ENCODE measurements around the gene SRGAP2C.
"Not testable (repeated sequence)": the region's sequence is repeated elsewhere in the genome, so short reads cannot be mapped to it uniquely, and the experiment has no call there.

The SRGAP2C gene

DNA sequence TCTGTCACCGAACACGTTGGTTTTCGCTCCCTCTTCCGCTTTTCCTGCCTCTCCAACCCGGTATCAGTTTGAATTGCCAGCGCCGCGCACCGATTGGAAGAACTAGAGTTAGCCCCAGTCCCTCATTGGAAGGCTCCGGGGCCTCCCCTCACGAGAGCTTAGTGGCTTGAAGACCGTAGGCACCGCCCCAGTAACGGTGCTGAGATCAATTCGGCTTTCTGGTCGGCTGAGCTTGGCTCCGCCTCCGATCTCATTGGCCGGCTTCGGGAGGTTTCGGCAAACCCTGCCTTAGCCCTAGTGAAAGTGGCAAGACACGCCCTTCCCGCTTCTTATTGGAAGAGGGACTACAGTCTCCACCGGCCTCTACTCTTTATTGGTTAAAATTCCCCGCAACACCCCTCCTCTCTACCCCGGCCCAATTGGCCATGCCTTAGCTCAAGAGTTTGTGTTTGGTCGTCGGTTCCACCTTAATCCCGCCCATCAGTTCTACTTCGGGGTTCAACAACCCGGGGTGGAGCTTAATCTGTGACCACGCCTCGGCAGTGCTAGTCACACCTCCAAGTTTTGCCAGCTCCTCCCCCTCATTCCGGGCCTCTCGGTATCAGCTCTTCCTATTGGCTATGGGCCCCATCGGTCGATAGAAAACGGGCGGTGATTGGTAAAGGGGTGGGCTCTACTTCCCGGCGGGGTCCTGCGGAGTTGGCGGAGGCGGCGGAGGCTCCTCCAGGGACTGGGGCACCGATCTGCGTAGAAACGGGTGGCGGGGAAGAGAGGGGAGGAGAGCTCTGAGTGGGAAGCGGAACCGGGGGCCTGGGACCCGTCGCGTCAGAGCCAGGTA is at the start of gene SRGAP2C, which contains the start of gene FAM72B:
TSS of gene SRGAP2C (plus strand) at position 686 of the 838 bp plus-strand sequence. CDS start 2,472 bp downstream, outside the sequence.
TSS of gene FAM72B (minus strand) at position 51 of the 838 bp plus-strand sequence. CDS start 851 bp downstream, outside the sequence.
- DNase-seq, result peak; percentile 88

DNA sequence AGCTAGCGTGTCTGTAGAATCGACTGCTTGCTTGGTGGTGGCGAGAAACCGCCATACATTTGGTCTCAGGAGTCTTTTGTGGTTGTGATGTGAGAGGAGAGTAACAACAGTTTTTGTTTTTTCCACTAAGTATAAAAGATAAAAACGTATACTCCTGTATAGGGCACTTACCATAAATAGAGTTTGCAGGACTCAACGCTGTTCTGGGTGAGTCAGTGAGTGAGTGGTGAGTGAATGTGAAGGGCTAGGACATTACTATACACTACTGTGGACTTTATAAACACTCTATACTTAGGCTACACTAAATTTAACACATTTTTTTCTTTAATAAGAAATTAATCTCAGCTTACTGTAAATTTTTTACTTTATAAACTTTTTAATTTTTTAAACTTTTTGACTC is 44.4 kb upstream of the SRGAP2C start:
- not testable (repeated sequence) for DNase-seq

GRCh38 chr1:121148489-121149190 is 36.1 kb upstream of the SRGAP2C start:
- not testable (repeated sequence) for DNase-seq

GRCh38 chr1:121151294-121151693 is 33.5 kb upstream of the SRGAP2C start:
- DNase-seq, result not testable (repeated sequence)

GRCh38 chr1:121152788-121153187 is 32.0 kb upstream of the SRGAP2C start:
- DNase-seq, result not testable (repeated sequence)

- DNase-seq, result not testable (repeated sequence)
Observed at GRCh38 chr1:121154811-121155210, 30.0 kb upstream of the SRGAP2C start.

GRCh38 chr1:121155671-121156358 is 29.0 kb upstream of the SRGAP2C start:
- DNase-seq, result not testable (repeated sequence)

DNA sequence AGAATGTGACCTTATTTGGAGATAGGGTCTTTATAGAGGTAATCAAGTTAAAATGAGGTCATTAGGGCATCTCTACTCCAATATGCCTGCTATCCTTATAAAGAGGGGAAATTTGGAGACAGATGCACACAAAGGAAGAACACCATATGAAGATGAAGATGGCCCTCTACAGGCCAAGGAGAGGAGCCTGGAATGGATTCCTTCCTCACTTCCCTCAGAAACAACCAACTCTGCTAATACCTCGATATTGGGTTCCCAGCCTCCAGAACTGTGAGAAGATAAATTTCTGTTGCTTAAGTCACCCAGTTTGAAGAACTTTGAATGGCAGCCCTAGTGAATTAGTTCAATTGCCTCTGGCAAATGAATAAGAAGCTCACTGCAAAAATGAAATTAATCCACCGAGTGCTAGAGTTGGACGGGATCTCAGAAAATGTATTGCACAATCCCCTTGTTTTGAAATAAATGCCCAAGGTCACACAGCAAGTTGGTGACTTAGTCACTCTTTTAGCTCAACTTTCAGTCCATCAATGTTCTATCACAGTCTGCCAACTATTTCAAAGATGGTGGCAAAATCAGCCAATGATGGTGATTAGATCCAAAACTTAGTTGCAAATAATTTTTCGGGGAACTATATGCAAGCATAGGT is 27.7 kb upstream of the SRGAP2C start:
- DNase-seq, result not testable (repeated sequence)

- DNase-seq, result not testable (repeated sequence)
Observed at GRCh38 chr1:121157609-121158008, 27.2 kb upstream of the SRGAP2C start.

- DNase-seq, result not testable (repeated sequence)
Observed at GRCh38 chr1:121160118-121160517, 24.7 kb upstream of the SRGAP2C start.

DNA sequence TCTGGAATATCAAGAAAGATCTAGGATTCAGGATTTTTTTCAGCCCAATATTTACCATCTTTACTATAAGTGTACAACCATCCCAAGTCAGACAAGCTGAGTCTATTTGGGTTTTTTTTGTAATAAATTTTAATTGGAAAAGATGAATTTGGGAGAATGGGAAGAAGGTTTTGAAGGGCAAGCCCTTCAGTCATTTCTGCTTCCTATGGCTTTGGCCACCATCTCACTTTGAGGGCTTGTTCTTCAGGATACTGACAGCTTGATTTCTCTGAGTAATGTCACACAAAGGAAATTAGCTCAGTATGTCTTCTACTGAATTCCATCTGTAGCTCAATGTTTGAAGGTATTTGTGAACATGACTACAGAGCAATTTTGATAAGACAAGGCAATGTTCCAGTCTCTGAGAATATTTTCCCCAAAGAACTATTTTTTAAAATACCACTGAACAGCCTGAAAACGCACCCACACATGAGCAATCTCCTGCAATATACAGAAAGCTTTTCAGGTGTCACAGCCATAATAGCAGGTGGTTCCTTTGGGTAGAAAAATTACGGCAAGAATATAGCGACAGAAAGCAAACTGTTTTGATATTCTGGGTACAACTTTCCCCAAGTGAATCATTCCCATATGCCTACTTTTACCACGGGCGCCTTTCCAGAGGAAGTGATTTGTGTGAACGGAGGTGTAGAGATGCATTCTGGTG is 23.4 kb upstream of the SRGAP2C start:
- not testable (repeated sequence) for DNase-seq

DNA sequence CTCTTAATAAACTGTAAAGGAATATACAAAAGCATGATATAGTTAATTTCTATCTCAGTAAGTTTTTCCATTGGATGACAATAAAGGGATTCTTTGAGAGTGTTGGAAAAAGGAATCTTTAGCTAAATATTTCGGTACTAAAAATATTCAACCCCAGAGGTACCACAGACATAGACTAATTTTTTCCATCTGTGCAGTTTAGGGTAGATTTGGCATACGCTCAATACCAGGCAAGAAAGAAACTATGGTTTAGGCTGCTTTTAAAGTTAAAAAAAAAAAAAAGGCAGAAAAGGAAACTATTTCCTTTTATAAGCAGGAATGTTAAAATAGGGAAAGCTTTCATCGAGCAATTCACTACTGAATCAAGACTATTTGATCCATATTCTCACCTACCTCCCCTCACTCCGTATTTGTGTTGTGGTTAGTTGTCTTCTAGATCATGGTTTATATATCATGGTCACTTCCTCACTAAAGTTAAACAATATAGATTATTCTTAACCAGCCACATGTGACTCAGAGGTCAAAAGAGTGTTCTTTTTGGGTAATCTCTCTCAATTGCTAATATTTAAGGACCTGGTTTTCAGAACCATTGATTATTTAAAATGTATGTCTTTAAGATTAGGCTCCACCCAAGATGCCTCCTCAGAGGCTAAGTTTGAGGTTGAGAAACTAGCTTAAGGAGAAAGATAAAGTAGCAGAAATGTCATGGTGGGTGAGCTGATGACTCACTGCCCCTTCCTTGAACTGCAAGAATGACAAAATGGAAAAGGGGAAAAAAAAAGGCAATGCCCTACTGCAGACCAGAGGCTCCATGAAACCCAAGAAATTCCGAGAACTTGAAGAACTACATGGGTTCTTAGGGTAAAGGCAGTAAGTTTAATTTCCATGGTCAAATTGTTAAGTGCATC is 20.7 kb upstream of the SRGAP2C start:
- not testable (repeated sequence) for DNase-seq

DNA sequence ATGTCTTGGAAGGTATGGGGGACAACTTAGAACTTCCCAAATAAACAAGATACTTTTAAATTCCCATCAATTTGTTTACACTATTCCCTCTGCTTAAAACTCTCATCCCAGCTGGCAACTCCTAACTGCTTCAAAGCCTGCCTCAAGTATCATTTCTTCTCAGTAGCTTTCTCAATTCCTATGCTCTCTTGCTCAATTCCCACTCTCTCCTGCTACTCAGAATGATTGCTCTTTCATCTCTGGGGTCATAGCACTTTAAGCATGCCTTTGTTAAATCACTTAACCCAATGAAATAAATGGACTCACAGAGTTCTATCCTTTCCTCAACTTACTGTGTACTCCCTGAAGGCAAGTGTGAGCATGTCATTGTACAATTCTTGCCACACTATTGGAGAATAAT is 19.5 kb upstream of the SRGAP2C start:
- peak in 1 of 2 experiments; percentile 35 for DNase-seq

GRCh38 chr1:121167225-121167738 is 17.5 kb upstream of the SRGAP2C start:
- not testable (repeated sequence) for DNase-seq

DNA sequence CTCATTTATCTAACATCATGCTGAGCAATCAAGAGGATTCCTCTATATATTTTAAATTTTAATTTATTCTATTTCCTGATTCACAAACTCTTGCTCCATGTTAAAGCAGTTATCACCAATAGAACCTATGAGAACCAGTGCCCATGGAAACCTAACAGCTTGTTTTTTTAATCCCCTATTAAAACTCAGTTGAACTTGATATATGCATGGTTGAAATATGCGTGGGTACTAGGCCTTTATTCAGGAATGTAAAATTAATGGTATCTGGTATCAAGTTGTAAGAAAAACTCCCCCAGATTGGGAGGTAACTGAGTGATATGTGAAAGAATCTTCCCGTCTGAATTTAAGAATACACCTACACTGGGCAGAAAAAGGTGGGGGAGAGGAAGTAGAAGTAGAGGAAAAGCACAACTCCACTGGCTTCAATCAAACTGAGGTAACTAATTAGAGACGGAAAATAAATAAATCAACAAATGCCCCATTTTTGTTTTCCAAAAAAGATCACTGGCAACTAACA is 16.6 kb upstream of the SRGAP2C start:
- not testable (repeated sequence) for DNase-seq

DNA sequence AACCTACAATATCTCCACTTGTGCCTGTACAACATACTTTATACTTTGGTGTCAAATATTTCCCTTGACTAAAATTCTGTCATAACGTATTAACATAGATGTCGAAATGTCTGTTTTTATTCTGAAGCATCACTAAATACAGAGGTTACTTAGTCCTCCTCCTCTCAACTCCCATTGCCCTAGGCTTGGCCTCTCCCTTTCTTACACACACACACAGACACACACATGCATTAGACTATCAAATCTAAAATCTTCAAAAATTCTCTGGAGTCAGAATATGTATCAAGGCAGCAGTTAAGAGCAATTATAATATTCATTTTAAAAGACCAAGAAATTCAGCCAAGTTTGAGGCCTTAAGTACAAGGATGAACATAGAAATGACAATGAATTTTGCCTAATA is 8.1 kb upstream of the SRGAP2C start:
- not testable (repeated sequence) for DNase-seq

DNA sequence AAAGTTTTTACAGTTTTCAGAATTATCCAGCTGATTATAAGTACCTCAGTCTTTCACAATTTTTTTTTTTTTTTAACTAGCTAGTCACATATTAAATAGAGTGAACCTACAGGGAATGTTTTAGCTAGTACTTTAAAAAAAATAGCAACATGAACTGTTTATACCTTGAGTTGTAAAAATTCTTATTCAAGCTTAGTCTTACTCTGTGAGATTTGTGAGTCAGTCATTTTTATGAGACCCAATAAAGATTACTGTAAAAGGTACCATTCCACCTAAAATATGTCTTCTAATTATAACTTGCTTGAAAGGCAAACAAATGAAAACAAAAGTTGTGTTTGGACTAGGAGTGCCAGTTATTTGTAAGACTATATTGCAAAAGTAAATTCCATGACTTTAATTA is 6.6 kb upstream of the SRGAP2C start:
- not testable (repeated sequence) for DNase-seq

DNA sequence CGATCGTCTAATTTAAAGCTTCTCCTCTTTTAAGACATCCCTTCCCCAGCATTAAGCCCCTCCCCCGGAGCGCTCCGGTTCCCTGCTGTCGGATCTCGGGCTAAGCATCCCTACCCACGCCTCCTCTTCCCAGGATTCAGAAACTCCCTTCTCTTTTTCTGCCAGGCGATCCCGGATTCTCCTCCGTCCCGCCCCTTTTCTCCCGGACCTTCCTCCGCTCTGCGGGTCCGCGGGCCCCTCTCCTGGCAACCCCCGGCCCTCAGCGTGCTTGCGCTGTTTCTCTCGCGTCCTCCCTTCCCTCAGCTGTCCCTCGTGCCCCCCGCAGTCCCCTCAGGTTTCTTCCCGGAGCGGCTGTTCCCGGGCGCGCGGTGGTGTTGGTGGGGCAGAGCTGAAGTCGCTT is 908 bp upstream of the SRGAP2C start:
- not testable (repeated sequence) for DNase-seq

GRCh38 chr1:121185140-121185708 is 449 bp downstream of the SRGAP2C start:
- DNase-seq, result not testable (repeated sequence)

DNA sequence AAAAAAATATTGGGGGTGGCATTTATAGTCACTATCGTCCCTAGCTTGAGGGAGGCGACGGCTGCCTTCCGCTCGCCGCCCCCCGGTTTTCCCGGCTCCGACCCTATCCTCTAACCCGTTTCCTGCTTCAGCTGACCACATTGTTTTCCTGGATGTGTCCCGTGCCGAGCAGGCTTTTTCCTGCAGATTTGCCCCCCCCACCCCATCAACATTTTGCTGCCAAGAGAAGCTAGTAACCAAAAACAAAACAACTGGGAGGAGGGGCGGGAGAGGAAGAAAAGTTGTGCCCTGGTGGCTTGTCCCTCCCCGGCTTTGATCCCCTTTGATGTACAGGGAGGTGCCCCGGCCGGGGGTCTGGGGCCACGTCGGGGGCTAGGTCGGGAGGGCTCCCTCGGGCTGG is 1.4 kb downstream of the SRGAP2C start:
- not testable (repeated sequence) for DNase-seq
